Stimulated activated naive CD4-positive, alpha-beta T cell (primary cell): Measurements from ENCODE around the gene SH2D1A.

Experiments
- DNase-seq, 6 experiments: peaks; one replicate each; lab custom pipeline; 2025; lab: John Stamatoyannopoulos, UW

The SH2D1A gene

DNA sequence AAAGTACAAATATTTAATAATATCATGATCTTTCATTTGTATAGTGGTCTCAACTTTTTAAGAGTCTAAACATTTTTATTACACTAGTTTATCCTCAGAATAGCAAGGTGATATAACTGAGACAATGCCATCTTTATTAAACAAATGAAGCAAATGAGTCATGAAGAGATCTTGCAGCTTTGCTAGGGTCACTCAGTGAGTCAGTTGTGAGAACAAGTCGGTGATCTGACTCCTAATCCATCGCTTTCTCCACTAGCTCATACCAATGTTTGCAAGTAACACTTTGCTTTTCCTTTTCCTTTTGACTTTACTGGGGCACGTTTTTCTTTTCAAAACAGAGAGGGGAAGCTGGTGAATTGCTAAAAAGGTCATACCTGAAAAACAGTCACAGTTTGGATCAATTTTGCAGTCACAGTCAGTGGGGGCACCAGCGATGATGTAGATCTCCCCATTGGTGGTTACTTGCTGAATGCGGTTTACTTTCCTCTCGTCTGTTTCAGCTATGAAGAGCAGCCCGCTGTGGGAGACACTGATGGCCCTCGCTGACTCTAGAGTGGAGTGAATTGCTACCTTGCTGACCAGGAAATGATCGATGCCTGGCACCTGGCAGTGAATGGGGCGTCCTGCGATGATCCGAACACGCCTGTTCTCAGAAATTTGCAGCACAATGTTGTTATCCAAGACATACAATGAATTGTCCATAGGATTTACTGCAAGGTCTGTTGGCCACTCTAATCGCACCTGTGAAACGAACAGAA, 75.7 kb downstream of the SH2D1A start:
- DNase-seq: no peak
